ENCODE measurements around the gene DDX39A.

GRCh38 chr19:14393329-14393728 is 25.8 kb downstream of the DDX39A start:
- TF ChIP-seq CTCF (IDR thresholded peaks at IDR 0.05) (no peak), SMC3 (IDR thresholded peaks at IDR 0.05; ENCODE audit: low read depth, low read length) (no peak), TCF12 (IDR thresholded peaks at IDR 0.05) (no peak), USF2 (IDR thresholded peaks at IDR 0.05; ENCODE audit: borderline replicate concordance, low read depth, low read length) (no peak), GABPA (IDR thresholded peaks at IDR 0.05; ENCODE audit: low read depth) (no peak)
